Fibroblast of villous mesenchyme (primary cell): Measurements from ENCODE around the gene STXBP4. TPM values are rescaled to one million over a fixed set of nuclear protein-coding genes. Genes with fewer than 3 reads are reported as not detected.

Source experiments
- DNase-seq: peaks from one replicate; pipeline ENCODE4 v3.0.0-alpha.2; 2010; ENCODE audit warnings: low read depth
- H3K4me3 ChIP-seq: 2 replicates; pipeline ENCODE4 v1.5.1; 2011; ENCODE audit warnings: low read depth, mild to moderate bottlenecking, low read length
- total RNA-seq: library from RNA; depleted of rRNA; stranded (reverse); fragments of >200 nt; gene quantifications from 2 replicates; pipeline ENCODE4 v1.2.3, GENCODE V29; 2012
- TF ChIP-seq, protein P1 (sequence below): IDR thresholded peaks from 2 replicates; pipeline ENCODE4 v1.5.1; 2012; ENCODE audit warnings: low read depth, mild to moderate bottlenecking, low read length; ENCODE audit not compliant: insufficient read depth

Gene STXBP4
- total RNA-seq, 1 donor: 16.8 TPM

DNA sequence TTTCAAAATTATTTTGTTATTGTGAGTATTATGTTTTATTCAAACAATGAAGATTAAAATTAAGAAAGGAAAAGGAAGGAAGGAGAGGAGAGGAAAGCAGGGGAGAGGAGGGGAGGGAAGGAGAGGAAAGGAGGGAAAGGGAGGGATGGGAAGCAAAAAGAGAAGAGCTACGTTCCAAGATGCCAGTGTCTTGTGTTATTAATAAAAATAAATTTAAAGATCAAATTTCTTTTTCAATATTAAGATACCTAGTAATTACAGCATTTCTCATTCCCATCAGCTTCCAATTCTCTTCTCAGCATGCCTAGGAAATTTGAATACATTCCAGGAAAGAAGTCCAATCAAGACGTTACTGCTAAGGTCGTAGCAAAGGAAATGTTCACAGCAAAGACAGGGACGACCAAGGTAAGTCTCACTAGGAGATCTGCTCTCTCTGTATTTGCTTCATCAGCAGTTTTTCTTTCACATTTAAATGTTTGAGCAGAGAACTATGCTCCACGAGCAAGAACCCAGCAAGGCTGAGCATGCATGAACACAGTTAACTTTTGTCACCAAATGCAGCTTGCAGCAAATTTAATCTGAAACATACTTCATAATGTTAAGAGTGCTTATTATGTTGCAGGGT is 232.9 kb downstream of the STXBP4 start:
- H3K4me3 ChIP-seq: no peak overlapping the region
- DNase-seq: no peak
- TF ChIP-seq, protein P1, sequence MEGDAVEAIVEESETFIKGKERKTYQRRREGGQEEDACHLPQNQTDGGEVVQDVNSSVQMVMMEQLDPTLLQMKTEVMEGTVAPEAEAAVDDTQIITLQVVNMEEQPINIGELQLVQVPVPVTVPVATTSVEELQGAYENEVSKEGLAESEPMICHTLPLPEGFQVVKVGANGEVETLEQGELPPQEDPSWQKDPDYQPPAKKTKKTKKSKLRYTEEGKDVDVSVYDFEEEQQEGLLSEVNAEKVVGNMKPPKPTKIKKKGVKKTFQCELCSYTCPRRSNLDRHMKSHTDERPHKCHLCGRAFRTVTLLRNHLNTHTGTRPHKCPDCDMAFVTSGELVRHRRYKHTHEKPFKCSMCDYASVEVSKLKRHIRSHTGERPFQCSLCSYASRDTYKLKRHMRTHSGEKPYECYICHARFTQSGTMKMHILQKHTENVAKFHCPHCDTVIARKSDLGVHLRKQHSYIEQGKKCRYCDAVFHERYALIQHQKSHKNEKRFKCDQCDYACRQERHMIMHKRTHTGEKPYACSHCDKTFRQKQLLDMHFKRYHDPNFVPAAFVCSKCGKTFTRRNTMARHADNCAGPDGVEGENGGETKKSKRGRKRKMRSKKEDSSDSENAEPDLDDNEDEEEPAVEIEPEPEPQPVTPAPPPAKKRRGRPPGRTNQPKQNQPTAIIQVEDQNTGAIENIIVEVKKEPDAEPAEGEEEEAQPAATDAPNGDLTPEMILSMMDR: no peak

- H3K4me3 ChIP-seq: no peak overlapping the region
- TF ChIP-seq, protein P1: no peak
- DNase-seq: no peak
These were observed 234.3 kb downstream of the STXBP4 start for GRCh38 chr17:55202896-55203295.

- no peak for DNase-seq
- TF ChIP-seq, protein P1: no peak
- H3K4me3 ChIP-seq: no peak overlapping the region
These were observed 239.7 kb downstream of the STXBP4 start for GRCh38 chr17:55208078-55208812.

GRCh38 chr17:55210292-55210691 is 241.7 kb downstream of the STXBP4 start:
- TF ChIP-seq, protein P1: no peak
- no peak overlapping the region for H3K4me3 ChIP-seq
- DNase-seq: no peak

GRCh38 chr17:55212880-55213279 is 244.3 kb downstream of the STXBP4 start:
- TF ChIP-seq, protein P1: no peak
- H3K4me3 ChIP-seq: no peak overlapping the region

GRCh38 chr17:55215711-55216110 is 247.1 kb downstream of the STXBP4 start:
- TF ChIP-seq, protein P1: no peak
- no peak overlapping the region for H3K4me3 ChIP-seq
- DNase-seq: no peak

More at GRCh38 chr17:55212880-55213279, 244.3 kb downstream of the STXBP4 start:
- DNase-seq: no peak
